Right lobe of liver (tissue), 6 donors: Measurements from ENCODE around the gene TNIK. TPM values are rescaled to one million over a fixed set of nuclear protein-coding genes. Genes with fewer than 3 reads are reported as not detected.

Source experiments
- ATAC-seq, 4 donors: fragments of 200-7000 bp; cut with Tn5 transposase; one replicate each; pipeline ENCODE4 v1.9.1; 2020; ENCODE audit warnings: mild to moderate bottlenecking in 4 of 4, moderate library complexity in 4 of 4
- DNase-seq, 3 donors: peaks; one replicate each; pipeline ENCODE4 v3.0.0-alpha.2; 2020
- H3K27ac ChIP-seq, 3 donors: fragments of 200-600 bp; one replicate each; pipeline ENCODE4 v1.8.0; 2022
- H3K27me3 ChIP-seq, 2 donors: fragments of 200-600 bp; one replicate each; pipeline ENCODE4 v1.8.0; 2022
- H3K36me3 ChIP-seq, 4 donors: fragments of 200-600 bp; sonication (generic) in 1 of 4; one replicate each; pipeline versions ENCODE4 v1.5.1 to v1.8.0; 2017 to 2022; ENCODE audit warnings: control low read depth in 1 of 4
- H3K4me1 ChIP-seq, 4 donors: fragments of 200-600 bp; sonication (generic) in 1 of 4; one replicate each; pipeline versions ENCODE4 v1.5.1 to v1.8.0; 2017 to 2022; ENCODE audit warnings: control low read depth in 1 of 4
- H3K4me3 ChIP-seq, 3 donors: fragments of 200-600 bp; one replicate each; pipeline ENCODE4 v1.8.0; 2022
- H3K9me3 ChIP-seq, 4 donors: fragments of 200-600 bp; sonication (generic) in 1 of 4; one replicate each; pipeline versions ENCODE4 v1.5.1 to v1.8.0; 2017 to 2022; ENCODE audit warnings: control low read depth in 1 of 4
- POLR2A ChIP-seq: fragments of 450-650 bp; IDR thresholded peaks from one replicate; pipeline ENCODE4 v1.6.1; 2017; ENCODE audit warnings: antibody characterized with exemption, mild to moderate bottlenecking
- WGBS: methylation state at CpG from one replicate; pipeline ENCODE4 v1.1.6; 2018; ENCODE audit warnings: low coverage, low lambda C conversion rate; ENCODE audit not compliant: insufficient coverage; ENCODE audit errors: missing lambda C conversion rate; 5-methylcytosine and 5-hydroxymethylcytosine counted together
- intact Hi-C, 2 donors: fragments of 100-400 bp; cut with DNase I; formaldehyde crosslinking; loops; one replicate each; pipeline versions ENCODE4 v1.11.2 to v1.14.1; 2022
- total RNA-seq, 6 experiments: library from RNA; depleted of rRNA in 2 of 6; stranded (reverse); fragments of >200 nt in 2 of 6; fragmentation: NEBNext Ultra II Directional in 3 of 6; extraction: Animal tissue kit (Norgen Biotek cat#: 25700) in 3 of 6; gene quantifications; one replicate each; pipeline versions ENCODE4 v1.1.0 to v1.2.4, GENCODE V29; 2016 to 2023
- TF ChIP-seq, protein P1 (sequence below), 4 donors: fragments of 200-600 bp in 3 of 4; fragments of 450-650 bp in 1 of 4; IDR thresholded peaks; one replicate each; pipeline versions ENCODE4 v1.5.1 to v1.8.0; 2016 to 2022; ENCODE audit warnings: antibody characterized with exemption in 4 of 4, mild to moderate bottlenecking in 2 of 4
- donor health status: DM: no; HTN: yes; CAD: no.
- donor health status: DM: no; HTN: no; CAD: no.
- donor health status: DM: no; HTN: no; CAD: no.
- donor health status: DM: no; HTN: yes; CAD: no.
- donor health status: DM: no; HTN: yes; CAD: no.

TNIK gene
- total RNA-seq, 6 experiments from 2014 or later: 5.2 to 8.0 (median 6.8) TPM

DNA sequence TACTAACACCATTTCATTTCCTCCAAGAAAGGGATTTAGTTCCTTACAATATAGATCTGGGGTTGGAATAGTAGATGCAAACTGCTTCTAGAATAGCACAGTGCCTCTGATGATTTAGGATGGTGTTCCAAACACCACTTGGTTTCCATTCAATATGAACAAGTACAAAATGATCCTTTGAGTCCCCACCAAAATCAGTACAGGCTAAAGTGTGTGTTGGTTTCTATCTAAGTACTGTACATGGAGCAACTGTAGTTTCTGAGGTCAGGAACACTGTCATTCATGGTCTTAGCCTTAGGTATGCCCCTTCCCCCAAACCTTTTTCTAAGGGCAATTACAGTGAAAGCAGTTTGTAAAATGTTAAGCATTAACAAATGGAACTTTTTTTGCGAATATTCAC, 162.3 kb downstream of the TNIK start:
- DNase-seq: no peak
- H3K27me3 ChIP-seq: no peaks in the 10 kb centered on the region
- H3K4me3 ChIP-seq: no peak overlapping the region
- H3K27ac ChIP-seq: no peak overlapping the region
- H3K9me3 ChIP-seq: no peaks in the 10 kb centered on the region
- no peaks in the 10 kb centered on the region for H3K36me3 ChIP-seq
- no peak for ATAC-seq
- H3K4me1 ChIP-seq: no peaks in the 10 kb centered on the region
- TF ChIP-seq POLR2A: no peak
- TF ChIP-seq, protein P1, sequence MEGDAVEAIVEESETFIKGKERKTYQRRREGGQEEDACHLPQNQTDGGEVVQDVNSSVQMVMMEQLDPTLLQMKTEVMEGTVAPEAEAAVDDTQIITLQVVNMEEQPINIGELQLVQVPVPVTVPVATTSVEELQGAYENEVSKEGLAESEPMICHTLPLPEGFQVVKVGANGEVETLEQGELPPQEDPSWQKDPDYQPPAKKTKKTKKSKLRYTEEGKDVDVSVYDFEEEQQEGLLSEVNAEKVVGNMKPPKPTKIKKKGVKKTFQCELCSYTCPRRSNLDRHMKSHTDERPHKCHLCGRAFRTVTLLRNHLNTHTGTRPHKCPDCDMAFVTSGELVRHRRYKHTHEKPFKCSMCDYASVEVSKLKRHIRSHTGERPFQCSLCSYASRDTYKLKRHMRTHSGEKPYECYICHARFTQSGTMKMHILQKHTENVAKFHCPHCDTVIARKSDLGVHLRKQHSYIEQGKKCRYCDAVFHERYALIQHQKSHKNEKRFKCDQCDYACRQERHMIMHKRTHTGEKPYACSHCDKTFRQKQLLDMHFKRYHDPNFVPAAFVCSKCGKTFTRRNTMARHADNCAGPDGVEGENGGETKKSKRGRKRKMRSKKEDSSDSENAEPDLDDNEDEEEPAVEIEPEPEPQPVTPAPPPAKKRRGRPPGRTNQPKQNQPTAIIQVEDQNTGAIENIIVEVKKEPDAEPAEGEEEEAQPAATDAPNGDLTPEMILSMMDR (IDR thresholded peaks at IDR 0.05): no peak
- intact Hi-C loops: no loop called here
- 0% methylated on average over 1 of the region's 1 CpG for WGBS

DNA sequence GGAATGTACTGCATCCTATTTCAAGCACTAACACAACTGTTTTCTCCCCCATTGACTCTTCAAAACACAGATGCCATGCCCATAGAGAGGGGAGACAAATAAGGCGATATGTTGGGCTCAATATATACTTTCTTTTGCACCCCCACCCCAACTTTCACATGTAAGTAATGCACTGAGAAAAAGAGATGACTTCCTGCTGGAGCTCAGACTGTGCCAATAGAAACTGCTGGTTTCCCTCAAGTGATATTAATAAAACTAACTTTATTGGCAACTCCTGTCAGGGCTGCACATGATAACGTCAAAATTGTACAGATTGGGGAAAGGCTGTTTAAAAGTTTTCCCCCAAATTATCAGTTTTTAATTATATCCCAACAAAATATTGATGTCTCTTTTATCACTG, 163.0 kb downstream of the TNIK start:
- no peak for DNase-seq
- WGBS: 68% methylated on average over 2 of the region's 2 CpGs
- Histone ChIP-seq H3K27me3 (no peaks in the 10 kb centered on the region), H3K27ac (no peak overlapping the region), H3K4me1 (no peaks in the 10 kb centered on the region), H3K36me3 (no peaks in the 10 kb centered on the region), H3K9me3 (no peaks in the 10 kb centered on the region), H3K4me3 (no peak overlapping the region)
- no peak for TF ChIP-seq POLR2A
- TF ChIP-seq, protein P1 (IDR thresholded peaks at IDR 0.05): no peak
- intact Hi-C loops: no loop called here
- ATAC-seq: no peak

DNA sequence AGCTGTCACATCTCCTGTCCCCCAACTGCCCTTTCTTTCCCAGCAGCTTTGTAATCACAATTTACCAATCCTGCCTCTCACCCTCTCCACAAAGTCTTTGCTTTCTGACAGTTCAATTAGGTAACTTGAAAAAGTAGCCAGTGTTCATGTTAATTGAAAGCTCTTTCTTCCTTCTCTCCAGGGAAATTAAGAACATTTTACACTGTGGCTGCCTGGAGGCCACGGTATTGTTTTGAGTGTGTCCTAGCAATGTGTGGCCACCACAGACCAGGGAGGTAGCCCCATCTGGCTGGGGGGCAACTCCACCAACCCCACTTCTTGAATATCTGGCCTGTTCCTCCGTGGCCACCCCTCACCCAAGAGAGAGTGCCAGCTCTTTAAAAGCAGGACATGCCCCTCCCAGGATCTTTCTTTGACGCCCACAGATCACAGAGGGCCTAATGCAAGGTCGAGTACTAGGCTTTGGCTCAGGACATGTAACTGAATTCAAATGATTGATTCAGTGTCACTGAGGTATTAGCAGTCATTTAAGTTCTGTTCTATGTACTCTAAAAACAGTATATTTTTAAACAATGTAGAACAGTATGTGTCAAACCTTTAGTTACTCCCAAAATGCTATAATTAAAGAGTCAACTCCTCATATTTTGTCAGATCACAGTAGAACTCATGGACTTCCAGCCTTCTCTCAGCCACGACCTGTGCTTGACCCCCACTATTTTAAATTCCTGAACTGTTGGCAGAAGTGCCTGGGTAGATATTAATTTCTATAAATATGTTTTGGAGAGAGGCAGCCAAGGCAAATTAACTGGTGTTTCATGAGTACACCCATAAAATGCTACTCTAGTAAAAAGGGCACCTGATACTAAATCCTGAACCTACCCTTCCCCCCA, 164.5 kb downstream of the TNIK start:
- WGBS: 88% methylated on average over 5 of the region's 5 CpGs
- TF ChIP-seq POLR2A: no peak
- TF ChIP-seq, protein P1 (IDR thresholded peaks at IDR 0.05): no peak
- Histone ChIP-seq H3K36me3 (no peaks in the 10 kb centered on the region), H3K9me3 (no peaks in the 10 kb centered on the region), H3K4me1 (no peaks in the 10 kb centered on the region), H3K27me3 (no peaks in the 10 kb centered on the region), H3K27ac (no peak overlapping the region), H3K4me3 (no peak overlapping the region)
- ATAC-seq (no peak), DNase-seq (no peak)
- intact Hi-C loops: no loop called here

DNA sequence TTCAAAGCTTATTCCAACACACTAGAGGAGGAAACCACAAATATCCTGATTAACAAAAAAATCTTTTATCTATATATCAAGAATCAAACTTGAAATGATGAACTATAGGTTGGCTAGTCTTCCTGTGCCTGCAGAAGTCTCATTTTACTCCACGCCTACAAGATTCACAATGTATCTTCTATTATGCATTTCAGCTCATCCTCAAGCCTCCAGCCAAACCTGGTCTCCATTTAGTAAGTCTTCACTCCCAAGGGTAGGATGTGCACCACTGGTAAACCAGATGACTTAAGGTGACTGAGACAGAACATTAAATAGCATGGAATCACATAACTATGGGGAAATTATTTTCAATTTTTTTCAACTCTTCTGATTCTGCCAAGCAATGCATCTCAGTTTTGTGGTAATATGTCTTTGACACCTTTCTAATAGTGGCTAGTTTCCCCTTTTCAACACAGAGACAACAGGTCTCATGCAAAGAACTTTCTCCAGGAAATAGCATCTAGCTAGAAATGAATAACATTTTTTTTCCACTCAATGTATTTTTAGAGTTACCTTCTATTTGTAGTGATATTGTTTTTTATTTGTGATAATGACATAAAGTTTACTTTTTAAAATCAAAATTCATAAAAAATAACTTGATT, 166.9 kb downstream of the TNIK start:
- no peak overlapping the region for H3K27ac ChIP-seq
- H3K4me3 ChIP-seq: no peak overlapping the region
- H3K9me3 ChIP-seq: no peaks in the 10 kb centered on the region
- TF ChIP-seq, protein P1 (IDR thresholded peaks at IDR 0.05): no peak
- no peak for TF ChIP-seq POLR2A
- intact Hi-C loops: no loop called here
- 71% methylated on average over 1 of the region's 1 CpG for WGBS
- no peak for DNase-seq
- no peaks in the 10 kb centered on the region for H3K36me3 ChIP-seq
- H3K27me3 ChIP-seq: no peaks in the 10 kb centered on the region
- ATAC-seq: no peak
- no peaks in the 10 kb centered on the region for H3K4me1 ChIP-seq
